Keratinocyte (primary cell): ENCODE results near the gene DNAJB8.

ENCODE experiments used
- EZH2 ChIP-seq: IDR thresholded peaks from one replicate; pipeline ENCODE4 v1.6.1; 2012; ENCODE audit warnings: inconsistent platforms, mild to moderate bottlenecking, low read length, moderate library complexity
- TF ChIP-seq, protein P1 (sequence below), 3 experiments: IDR thresholded peaks in 1 of 3; conservative IDR thresholded peaks in 1 of 3; optimal IDR thresholded peaks in 1 of 3; 2 replicates in 2 of 3; 3 replicates in 1 of 3; pipeline versions ENCODE3 to v1.5.1; 2011; ENCODE audit warnings: low read length in 3 of 3, mild to moderate bottlenecking in 3 of 3, moderate library complexity in 2 of 3, control low read depth in 1 of 3, inconsistent platforms in 1 of 3; ENCODE audit not compliant: insufficient read depth in 2 of 3; ENCODE audit errors: extremely low read depth in 1 of 3

GRCh38 chr3:128484404-128485281 is 18.0 kb upstream of the DNAJB8 start:
- TF ChIP-seq EZH2 = no peak
- TF ChIP-seq, protein P1, sequence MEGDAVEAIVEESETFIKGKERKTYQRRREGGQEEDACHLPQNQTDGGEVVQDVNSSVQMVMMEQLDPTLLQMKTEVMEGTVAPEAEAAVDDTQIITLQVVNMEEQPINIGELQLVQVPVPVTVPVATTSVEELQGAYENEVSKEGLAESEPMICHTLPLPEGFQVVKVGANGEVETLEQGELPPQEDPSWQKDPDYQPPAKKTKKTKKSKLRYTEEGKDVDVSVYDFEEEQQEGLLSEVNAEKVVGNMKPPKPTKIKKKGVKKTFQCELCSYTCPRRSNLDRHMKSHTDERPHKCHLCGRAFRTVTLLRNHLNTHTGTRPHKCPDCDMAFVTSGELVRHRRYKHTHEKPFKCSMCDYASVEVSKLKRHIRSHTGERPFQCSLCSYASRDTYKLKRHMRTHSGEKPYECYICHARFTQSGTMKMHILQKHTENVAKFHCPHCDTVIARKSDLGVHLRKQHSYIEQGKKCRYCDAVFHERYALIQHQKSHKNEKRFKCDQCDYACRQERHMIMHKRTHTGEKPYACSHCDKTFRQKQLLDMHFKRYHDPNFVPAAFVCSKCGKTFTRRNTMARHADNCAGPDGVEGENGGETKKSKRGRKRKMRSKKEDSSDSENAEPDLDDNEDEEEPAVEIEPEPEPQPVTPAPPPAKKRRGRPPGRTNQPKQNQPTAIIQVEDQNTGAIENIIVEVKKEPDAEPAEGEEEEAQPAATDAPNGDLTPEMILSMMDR (optimal IDR thresholded peaks at IDR 0.05 in 1 of 3, IDR thresholded peaks at IDR 0.05 in 1 of 3, conservative IDR thresholded peaks at IDR 0.05 in 1 of 3; ENCODE audit: extremely low read depth in 1 of 3, insufficient read depth in 2 of 3, low read length in 3 of 3) = no peak
